Breast epithelium (tissue), 3 donors: ENCODE data around the gene DYSF.

Source experiments
- CTCF ChIP-seq, 3 donors: fragments of 450-650 bp; IDR thresholded peaks; one replicate each; pipeline ENCODE4 v1.5.1; 2016 to 2017; ENCODE audit warnings: antibody characterized with exemption in 3 of 3, mild to moderate bottlenecking in 3 of 3, moderate library complexity in 3 of 3
- POLR2A ChIP-seq: fragments of 450-650 bp; IDR thresholded peaks from one replicate; pipeline ENCODE4 v1.6.1; 2016; ENCODE audit warnings: antibody characterized with exemption, mild to moderate bottlenecking, moderate library complexity
- POLR2AphosphoS5 ChIP-seq, 3 donors: sonication (generic); formaldehyde crosslinking; IDR thresholded peaks; one replicate each; pipeline ENCODE4 v1.6.1; 2017; ENCODE audit warnings: antibody characterized with exemption in 3 of 3

DNA sequence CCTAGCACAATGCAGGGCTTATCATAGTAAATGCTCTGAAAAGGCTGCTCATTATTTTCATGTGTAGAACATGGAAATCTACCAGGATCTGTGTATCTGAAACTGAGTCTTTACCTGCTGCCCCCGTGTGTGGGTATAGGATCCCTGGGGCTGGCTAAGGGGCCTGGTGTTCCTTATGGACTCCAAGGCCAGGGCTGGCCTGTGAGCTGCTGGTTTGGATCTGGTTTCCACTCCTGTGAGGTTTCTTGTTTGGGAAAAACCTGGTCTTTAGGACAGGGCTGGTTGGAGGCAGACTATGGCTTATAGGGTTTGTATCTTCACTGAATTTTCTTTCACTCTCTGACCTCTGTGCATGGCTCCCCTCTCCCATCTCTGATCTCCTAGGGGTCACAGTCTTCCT is 80.8 kb downstream of the DYSF start:
- TF ChIP-seq CTCF (IDR thresholded peaks at IDR 0.05) (no peak), POLR2A (no peak), POLR2AphosphoS5 (IDR thresholded peaks at IDR 0.05) (no peak)
